ENCODE data around the gene RBM5. TPM values are rescaled to one million over a fixed set of nuclear protein-coding genes. Genes with fewer than 3 reads are reported as not detected.
A peak's percentile ranks its signal among the peaks of the same experiment; 100 is the strongest.

RBM5 gene
- total RNA-seq, 1 donor from 2014 or later, result 116 TPM

DNA sequence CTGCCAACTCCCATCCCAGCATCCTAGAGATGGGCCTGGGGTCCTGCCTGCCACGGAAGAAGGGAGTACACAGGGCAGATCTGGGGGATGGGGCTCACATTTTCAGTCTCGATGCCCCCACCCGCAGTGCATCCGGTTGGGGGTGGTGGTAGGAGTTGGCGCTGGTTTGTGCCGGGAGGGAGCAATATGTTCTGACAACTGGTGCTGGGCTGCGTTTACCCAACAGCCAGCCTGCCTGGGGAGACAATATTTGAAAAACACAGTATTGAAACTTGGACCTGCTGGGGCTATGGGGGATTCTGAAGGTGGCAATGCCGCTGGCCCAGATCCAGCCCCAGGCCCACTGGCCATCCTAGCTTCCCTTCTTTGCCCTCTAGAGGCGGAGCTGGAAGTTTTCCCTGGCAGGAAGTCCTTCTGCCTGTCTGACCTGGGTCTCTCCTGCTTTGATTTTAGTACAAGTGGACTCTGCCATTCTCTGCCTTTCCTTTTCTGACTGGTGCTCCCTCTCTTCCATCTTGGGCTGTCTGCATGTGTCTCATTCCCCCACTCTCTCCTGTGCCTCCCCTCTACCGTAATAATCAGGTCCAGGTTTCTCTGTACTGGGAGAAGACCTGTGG is 69.9 kb downstream of the RBM5 start:
- no peak for DNase-seq (ENCODE audit: low read depth, low spot score)

DNA sequence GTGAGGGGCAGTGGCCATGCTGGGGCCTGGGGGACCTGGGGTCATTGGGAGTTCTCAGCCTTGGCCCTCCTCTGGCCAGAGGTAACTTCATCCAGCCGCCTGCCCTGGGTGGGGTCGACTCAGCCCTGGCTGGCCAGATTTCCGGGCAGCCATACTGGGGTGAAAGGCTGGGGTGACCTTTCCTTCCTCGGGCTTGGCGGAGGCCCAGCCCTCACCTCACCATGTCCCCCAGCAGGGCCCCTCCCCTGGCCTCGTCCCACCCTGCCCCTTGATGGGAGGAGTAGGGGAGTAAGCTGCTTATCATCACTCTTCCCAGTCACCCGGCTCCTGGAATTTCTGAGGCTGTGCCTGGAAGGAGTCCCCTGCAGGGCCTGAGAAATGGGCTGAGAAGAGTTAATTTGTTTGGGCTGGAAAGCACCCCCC is 71.9 kb downstream of the RBM5 start:
- no peak for DNase-seq (ENCODE audit: low read depth, low spot score)

DNA sequence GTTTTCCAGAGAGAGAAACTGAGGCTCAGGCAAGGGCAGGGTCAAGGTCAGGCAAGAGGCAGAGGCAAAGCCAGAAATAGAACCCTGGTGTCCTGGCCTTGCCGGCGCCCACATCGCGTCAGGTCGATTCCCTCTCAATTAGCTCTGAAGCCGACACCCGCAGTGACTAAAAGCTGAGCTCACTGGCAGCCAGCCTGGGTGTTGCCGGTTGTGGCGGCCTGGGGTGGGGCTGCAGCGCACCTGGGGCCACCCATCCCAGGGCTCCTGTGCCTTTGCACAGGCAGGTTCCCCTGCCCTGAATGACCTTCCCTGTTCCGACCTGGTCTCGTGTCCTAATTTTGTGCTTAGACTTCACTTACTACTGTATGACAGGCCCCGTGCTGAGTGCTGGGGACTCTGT is 72.6 kb downstream of the RBM5 start:
- no peak for DNase-seq (ENCODE audit: low read depth, low spot score)

DNA sequence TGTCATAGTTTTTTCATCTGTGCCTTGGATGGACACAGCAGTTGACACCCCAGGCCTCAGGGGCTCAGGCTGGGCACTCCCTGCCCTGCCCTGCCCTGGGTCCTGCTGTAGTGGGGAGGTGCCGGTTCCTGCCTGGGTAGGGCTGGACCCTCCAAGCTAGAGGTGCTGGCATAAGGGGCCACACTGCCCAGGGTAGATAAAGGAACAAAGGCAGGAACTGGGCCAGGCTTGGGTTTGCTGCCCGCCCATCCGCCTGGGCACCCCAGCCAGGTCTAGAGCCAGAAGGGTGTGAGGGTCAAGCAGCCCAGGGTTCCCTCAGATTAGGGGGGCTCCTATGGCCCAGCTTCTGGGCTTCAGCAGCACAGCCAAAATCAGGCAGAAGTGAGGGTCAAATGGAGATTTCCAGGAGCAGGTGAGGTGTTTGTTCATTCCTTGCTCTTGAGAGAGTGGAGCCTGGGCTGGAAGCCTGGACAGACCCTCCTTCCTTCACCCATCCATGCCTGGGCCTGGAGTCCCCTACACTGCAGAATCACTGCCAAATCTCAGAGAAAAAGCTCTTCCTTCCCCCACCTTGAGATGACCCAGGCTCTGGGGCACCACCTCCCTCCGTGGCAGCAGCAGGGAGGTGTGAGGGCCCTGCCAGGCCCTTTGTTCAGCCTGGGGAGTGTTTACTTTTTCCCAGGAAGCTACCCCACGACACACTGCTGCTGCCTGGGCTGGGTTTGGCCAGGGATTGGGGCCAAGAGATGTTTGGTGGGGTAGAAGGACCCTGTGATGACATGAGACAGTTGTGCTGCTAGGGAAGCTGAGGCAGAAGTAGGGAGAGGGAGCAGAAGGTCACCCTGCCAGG is 73.5 kb downstream of the RBM5 start:
- DNase-seq (ENCODE audit: low read depth, low spot score), result no peak

DNA sequence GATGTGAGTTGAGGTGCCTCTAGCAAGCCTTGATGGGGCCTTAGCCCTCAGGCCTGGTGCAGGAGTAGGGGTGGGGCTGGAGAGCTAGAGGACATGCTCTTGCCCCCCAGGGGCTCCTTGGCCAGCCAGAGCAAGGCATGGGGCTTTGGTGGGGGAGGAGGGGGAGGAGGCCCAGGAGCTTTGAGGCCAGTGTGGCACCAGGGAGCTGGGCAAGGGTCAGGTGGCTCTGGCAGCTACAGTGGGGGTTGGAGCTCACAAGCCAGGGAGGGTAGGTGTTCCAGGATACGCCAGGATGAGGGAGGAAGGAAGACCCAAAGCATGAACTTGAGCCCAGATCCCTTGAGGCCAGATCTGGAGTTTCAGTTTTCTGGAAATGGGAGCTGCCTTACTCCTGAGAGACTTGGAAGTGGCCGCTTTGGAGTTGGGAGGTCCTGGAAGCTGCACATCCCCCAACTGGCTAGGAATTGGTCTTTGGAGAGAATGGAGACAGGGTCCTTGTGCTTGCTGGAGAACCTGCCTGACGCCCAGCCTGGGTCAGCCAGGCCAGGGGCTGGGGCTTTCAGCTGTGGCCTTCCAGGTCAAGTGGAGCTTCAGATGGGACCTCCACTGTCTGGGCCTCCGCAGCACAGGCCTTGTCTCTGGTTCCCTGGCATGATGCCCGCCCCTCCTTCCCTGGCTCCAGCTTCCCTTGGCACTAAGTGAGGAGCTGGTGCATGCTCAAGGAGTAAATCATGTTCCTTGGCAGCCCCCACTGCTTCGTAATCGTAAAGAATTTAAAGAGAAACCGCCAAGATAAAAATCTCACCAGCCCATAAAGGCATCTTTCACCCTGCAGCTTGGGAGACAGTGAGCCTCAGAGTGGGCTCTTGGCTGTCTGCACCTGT is 75.1 kb downstream of the RBM5 start:
- DNase-seq (ENCODE audit: low read depth, low spot score), result peak; percentile 49

DNA sequence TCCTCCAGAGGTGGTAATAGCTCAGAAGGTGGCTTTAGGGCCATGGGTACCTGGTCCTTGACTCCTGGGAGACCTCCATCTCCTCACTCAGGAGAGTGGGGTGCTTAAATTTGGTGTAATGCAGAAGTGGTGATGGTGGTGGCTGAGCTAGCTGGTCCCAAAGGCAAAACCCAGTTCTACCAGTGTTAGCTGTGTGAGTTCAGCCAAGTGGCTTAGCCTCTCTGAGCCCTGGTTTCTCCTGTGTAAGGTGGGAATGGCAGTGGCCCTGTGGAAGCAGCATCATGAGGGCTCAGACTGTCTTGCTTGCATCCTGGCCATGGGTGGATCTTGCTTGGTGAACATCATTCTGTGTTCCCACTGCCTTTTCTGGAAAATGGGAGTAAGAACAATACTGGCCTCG is 75.8 kb downstream of the RBM5 start:
- DNase-seq (ENCODE audit: low read depth, low spot score), result no peak

DNA sequence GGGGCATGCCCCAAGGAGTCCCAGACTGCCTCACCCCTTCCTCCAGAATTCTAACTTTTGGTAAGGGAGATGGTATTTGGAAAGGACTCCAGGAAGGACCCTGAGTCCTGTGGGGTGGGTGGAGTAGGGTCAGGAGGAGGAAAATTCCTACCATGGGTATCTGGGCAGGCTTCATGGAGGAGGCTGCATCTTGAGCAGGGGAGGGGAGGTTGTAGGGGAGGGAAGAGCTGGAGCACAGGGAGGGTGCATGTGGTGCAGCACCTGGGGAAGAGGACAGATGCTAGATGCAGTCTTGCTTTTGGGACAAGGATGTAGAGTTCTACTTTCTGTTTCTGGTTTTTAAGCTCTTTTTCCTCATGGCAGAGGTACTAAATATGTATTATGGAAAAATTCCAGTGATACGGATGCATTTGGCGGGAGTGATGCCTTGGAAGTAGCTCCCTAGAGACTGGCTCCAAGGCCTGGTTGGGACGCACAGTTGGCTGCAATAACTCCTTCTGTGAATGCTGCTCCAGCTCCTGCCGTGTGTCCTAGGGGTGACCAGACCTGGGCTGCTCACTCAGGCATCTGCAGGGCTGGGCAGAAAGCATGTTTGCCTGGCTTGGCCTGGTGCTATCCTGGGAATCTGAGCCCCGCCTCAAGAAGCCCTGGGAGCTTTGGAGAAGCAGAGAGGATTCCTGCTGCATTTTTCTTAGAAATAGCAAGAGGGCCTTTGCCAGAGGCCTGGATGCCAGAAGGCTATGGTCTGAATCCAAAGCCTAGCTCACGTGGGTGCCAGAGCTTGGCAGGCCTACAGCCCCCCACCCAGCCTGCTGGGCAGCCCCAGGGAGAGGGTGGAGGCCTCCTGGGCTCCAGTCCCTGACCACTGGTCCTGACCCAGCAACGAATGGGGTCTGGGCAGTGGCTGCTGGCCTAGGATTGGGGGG is 76.5 kb downstream of the RBM5 start:
- no peak for DNase-seq (ENCODE audit: low read depth, low spot score)

DNA sequence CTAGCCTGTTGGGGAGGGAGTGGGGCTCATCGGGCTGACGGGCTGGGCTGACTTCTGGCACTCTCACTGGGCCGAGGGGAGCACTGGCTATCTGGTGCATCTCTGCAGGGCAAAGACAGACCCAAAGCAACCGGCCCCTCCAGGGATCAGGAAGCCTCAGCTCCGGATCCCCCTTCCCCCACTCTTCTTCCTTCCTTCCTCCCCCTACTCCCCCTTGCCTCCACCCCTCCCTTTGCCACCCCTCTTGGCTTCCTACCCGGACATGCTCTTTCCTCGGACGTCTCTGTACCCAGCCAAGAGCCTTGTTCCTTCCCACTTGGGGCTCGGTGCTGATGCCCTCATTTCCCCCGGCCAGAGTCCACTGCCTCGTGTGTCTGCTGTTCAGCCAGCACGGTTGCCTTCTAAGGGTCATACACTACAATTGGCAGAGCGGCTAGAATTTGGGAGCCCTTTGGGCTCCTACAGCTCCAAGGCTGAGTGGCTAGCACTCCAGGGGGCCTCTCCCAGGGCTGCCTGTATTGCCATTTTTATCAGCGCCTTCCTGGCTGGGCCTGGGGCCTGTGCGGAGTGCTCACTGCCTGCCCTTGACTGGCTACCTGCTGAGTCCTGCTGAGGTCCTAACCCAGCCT is 77.3 kb downstream of the RBM5 start:
- no peak for DNase-seq (ENCODE audit: low read depth, low spot score)

DNA sequence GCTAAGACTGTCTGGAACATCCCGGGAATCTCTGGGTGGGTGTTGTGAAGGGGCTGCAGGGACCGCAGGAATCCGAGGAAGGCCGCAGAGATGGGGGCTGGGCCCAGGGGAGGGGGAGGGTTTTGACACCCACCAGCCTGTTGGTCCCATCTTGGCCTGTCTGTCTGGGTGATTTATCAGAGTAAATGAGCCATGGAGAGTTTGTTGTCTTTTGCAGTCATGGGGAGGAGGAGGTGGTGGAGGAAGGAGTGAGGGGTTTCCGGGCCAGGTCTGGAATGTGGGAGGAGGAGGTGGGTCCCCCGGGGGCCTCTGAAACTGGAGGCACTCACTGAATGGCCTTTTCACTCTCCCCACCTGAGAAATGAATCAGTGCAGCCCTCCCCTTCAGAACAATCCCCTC is 77.9 kb downstream of the RBM5 start:
- no peak for DNase-seq (ENCODE audit: low read depth, low spot score)

DNA sequence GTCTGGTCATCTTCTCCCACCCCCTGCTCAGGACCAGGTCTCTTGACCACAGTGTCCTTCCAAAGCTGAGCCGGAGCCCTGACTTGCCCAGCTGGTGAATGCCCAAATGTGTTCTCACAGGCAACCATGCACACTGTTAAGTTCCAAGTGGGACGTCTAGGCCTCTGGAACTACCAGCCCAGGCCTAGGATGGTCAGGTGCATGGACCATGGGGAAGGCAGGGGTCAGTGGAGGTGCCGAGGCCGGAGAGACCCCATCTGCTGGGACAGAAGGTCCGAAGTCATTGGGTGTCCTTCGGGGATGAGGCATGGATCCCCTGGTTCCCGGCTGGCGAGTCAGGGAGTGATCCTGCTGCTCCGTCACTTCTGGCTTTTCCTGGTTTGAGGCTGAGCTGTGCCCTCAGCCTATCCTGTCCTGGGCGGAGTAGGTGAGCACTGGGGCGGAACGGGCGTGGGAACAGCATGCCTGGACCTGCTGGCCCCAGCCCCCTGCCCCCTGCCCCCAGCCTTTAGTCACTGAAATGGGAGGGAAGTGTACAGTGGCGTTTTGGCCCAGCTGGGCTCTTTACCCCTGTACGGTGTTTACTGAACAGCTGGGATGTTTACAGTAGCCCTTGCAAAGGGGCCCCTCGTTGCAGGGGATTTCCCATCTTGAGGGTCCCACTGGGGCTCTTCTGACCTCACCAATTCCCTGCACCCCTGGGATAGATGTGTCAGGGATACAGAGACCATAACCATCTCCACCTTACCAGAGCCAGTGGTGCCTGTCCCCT is 78.5 kb downstream of the RBM5 start:
- DNase-seq (ENCODE audit: low read depth, low spot score), result no peak

DNA sequence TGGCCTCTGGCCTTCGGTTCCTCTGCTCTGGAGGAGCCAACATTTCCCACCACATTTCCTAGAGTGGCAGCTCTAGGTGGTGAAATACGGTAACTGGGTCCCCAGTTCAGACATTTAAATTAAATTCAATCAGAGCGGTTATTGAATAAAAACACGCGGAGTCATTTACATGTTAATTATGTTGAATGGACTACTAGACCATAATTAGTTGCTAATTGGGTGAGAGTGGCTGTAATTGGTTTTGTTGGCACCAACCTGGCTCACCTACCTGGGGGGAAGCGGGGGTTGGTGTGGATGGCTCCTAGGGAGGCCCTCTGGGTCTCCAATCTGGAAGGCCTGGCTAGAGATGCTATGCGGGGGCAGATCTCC is 79.1 kb downstream of the RBM5 start:
- no peak for DNase-seq (ENCODE audit: low read depth, low spot score)

DNA sequence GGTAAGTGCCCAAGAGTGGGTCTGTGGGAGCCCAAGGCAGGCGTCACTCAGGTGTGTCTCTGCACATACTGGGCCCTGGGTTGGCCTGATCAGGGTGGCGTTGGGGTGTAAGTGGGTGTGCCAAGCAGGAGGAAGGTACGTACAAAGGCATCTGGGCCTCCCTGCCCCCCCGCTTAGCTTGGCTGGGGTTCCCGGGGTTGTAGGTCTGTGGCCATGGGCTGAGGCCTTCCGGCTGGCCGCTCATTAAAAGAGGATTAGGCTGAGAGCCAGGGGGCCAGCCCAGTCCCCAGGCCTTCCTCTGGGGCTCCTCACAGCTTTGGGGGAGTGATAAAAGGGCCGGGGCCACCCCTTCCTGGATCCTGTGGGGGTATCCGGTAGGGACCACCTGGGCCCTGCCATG is 79.7 kb downstream of the RBM5 start:
- no peak for DNase-seq (ENCODE audit: low read depth, low spot score)

Other genes starting within 250 kb of the RBM5 start
- 4.4 and 5.1 TPM in 2 replicates for gene TRAIP, start 232.4 kb upstream of the RBM5 start, total RNA-seq
- under 0.01 and 0.04 TPM in 2 replicates for gene CAMKV, start 219.0 kb upstream of the RBM5 start, total RNA-seq
- gene MST1R, start 185.0 kb upstream of the RBM5 start, total RNA-seq, result 0.99 and 1.0 TPM in 2 replicates
- gene MON1A, start 159.1 kb upstream of the RBM5 start, total RNA-seq, result 15.4 and 27.8 TPM in 2 replicates
- 29.9 and 43.2 TPM in 2 replicates for gene RBM6, start 148.8 kb upstream of the RBM5 start, total RNA-seq
- gene SEMA3F, start 66.4 kb downstream of the RBM5 start, total RNA-seq, result 73.6 and 80.9 TPM in 2 replicates
- under 0.01 TPM in 1 of 2 replicates, not detected in the other for gene GNAT1, start 102.7 kb downstream of the RBM5 start, total RNA-seq
- gene SLC38A3, start 116.4 kb downstream of the RBM5 start, total RNA-seq, result 0.07 TPM in 1 of 2 replicates, not detected in the other
- gene GNAI2, start 147.3 kb downstream of the RBM5 start, total RNA-seq, result 597 and 651 TPM in 2 replicates
- gene SEMA3B, start 180.2 kb downstream of the RBM5 start, total RNA-seq, result 0.53 and 0.66 TPM in 2 replicates
- not detected in 2 replicates for gene LSMEM2, start 190.2 kb downstream of the RBM5 start, total RNA-seq
- gene IFRD2, start 203.5 kb downstream of the RBM5 start, total RNA-seq, result 148 and 187 TPM in 2 replicates
- 9.6 and 10.3 TPM in 2 replicates for gene HYAL3, start 210.5 kb downstream of the RBM5 start, total RNA-seq
- 2.6 and 3.6 TPM in 2 replicates for gene NAA80, start 210.5 kb downstream of the RBM5 start, total RNA-seq
- 6.9 and 7.1 TPM in 2 replicates for gene HYAL1, start 214.7 kb downstream of the RBM5 start, total RNA-seq
- gene HYAL2, start 233.8 kb downstream of the RBM5 start, total RNA-seq, result 535 and 564 TPM in 2 replicates
- gene TUSC2, start 239.3 kb downstream of the RBM5 start, total RNA-seq, result 24.8 and 36.5 TPM in 2 replicates